Lung (tissue), 12 donors: Measurements from ENCODE around the gene CAMKMT. TPM values are rescaled to one million over a fixed set of nuclear protein-coding genes. Genes with fewer than 3 reads are reported as not detected.

Experiments
- ATAC-seq: fragments of 200-7000 bp; cut with Tn5 transposase; one replicate; pipeline ENCODE4 v1.9.1; 2020; ENCODE audit warnings: moderate number of reproducible peaks; ENCODE audit not compliant: insufficient read depth, low FRiP score
- DNase-seq, 3 donors: peaks; one replicate each; pipeline ENCODE4 v3.0.0-alpha.2; 2013 to 2017
- H3K27ac ChIP-seq, 2 donors: one replicate each; pipeline ENCODE4 v1.5.1; 2013; ENCODE audit warnings: mild to moderate bottlenecking in 2 of 2, moderate library complexity in 2 of 2, control low read depth in 1 of 2, inconsistent platforms in 1 of 2, low read depth in 1 of 2, low read length in 1 of 2
- H3K27me3 ChIP-seq, 3 donors: one replicate each; pipeline ENCODE4 v1.5.1; 2013; ENCODE audit warnings: low read length in 2 of 3; ENCODE audit not compliant: control insufficient read depth in 3 of 3, insufficient read depth in 3 of 3
- H3K36me3 ChIP-seq, 4 donors: one replicate each; pipeline ENCODE4 v1.5.1; 2013; ENCODE audit warnings: low read length in 4 of 4, mild to moderate bottlenecking in 1 of 4, moderate library complexity in 1 of 4; ENCODE audit not compliant: control insufficient read depth in 4 of 4, insufficient read depth in 4 of 4
- H3K4me1 ChIP-seq, 5 donors: one replicate each; pipeline ENCODE4 v1.5.1; 2013; ENCODE audit warnings: low read length in 5 of 5, mild to moderate bottlenecking in 2 of 5, moderate library complexity in 1 of 5; ENCODE audit not compliant: control insufficient read depth in 5 of 5, insufficient read depth in 5 of 5
- H3K4me3 ChIP-seq: one replicate; pipeline ENCODE4 v1.5.1; 2013; ENCODE audit warnings: mild to moderate bottlenecking, control low read depth, moderate library complexity
- H3K9ac ChIP-seq, 2 donors: one replicate each; pipeline ENCODE4 v1.5.1; 2013; ENCODE audit warnings: low read length in 2 of 2, control low read depth in 1 of 2; ENCODE audit not compliant: insufficient read depth in 1 of 2
- H3K9me3 ChIP-seq, 4 donors: one replicate each; pipeline ENCODE4 v1.5.1; 2013; ENCODE audit warnings: low read length in 3 of 4, mild to moderate bottlenecking in 1 of 4, moderate library complexity in 1 of 4; ENCODE audit not compliant: control insufficient read depth in 4 of 4, insufficient read depth in 3 of 4
- WGBS, 2 donors: extraction: QIAGEN DNeasy Blood & Tissue Kit; methylation state at CpG; one replicate each; pipeline ENCODE4 v1.1.7; 2013; 5-methylcytosine and 5-hydroxymethylcytosine counted together
- polyA plus RNA-seq, 2 donors: library from polyadenylated mRNA; stranded (reverse); fragments of 200-250 nt; gene quantifications; one replicate each; pipeline ENCODE4 v1.2.1, GENCODE V29; 2013
- total RNA-seq, 2 donors: library from RNA; depleted of rRNA in 1 of 2; stranded (reverse); fragments of >200 nt in 1 of 2; gene quantifications; one replicate each; pipeline ENCODE4 v1.2.1, GENCODE V29; 2014 to 2021
- TF ChIP-seq, protein P1 (sequence below): IDR thresholded peaks from 2 replicates; pipeline ENCODE4 v1.5.1; 2012; ENCODE audit warnings: mild to moderate bottlenecking; ENCODE audit errors: control extremely low read depth, extremely low read depth
- donor health status: control.
- donor health status: control.
- donor health status: Bipolar disorder and iron deficiency.
- donor health status: healthy.
- donor health status: DM: yes; HTN: yes; CAD: no.

Gene CAMKMT
- total and polyA plus RNA-seq, 4 donors, result 3.6 to 19.7 (median 8.4) TPM

DNA sequence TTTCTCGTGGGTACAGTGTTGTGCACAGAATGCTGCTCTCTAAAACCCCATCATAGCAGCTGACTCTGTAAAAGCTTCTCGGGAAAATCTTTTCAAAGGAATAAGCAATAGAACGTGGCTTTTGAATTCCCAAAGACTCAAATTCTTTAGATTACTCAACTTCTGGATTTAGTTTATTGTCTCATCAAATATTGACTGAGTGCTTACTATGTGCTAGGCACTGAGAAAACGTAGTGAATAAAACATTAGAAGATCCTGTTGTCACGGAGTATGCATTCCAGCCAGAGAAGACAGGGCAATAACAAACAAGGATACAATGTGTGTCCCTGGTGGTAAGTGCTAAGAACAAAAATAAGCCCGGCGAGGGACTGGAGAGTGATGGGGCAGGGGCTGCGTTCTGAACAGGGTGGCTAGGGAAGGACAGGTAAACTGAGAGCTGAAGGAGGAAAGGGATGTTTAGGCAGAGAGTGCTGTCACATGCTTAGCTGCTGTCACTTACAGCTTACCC, 401.6 kb downstream of the CAMKMT start:
- Histone ChIP-seq H3K27me3 (peaks cover 0 to 11% (median 9%) of the 10 kb centered on the region in 3 donors), H3K27ac (no peak overlapping the region), H3K36me3 (no peaks in the 10 kb centered on the region), H3K4me1 (no peaks in the 10 kb centered on the region), H3K9ac (no peak overlapping the region), H3K4me3 (no peak overlapping the region), H3K9me3 (peaks cover 0 to 2% (median 0%) of the 10 kb centered on the region in 4 donors)
- WGBS, 2 donors, result 72 to 80% methylated on average over 8 of the region's 8 CpGs
- TF ChIP-seq, protein P1, sequence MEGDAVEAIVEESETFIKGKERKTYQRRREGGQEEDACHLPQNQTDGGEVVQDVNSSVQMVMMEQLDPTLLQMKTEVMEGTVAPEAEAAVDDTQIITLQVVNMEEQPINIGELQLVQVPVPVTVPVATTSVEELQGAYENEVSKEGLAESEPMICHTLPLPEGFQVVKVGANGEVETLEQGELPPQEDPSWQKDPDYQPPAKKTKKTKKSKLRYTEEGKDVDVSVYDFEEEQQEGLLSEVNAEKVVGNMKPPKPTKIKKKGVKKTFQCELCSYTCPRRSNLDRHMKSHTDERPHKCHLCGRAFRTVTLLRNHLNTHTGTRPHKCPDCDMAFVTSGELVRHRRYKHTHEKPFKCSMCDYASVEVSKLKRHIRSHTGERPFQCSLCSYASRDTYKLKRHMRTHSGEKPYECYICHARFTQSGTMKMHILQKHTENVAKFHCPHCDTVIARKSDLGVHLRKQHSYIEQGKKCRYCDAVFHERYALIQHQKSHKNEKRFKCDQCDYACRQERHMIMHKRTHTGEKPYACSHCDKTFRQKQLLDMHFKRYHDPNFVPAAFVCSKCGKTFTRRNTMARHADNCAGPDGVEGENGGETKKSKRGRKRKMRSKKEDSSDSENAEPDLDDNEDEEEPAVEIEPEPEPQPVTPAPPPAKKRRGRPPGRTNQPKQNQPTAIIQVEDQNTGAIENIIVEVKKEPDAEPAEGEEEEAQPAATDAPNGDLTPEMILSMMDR, result no peak
- no peak for DNase-seq
- ATAC-seq, result no peak

DNA sequence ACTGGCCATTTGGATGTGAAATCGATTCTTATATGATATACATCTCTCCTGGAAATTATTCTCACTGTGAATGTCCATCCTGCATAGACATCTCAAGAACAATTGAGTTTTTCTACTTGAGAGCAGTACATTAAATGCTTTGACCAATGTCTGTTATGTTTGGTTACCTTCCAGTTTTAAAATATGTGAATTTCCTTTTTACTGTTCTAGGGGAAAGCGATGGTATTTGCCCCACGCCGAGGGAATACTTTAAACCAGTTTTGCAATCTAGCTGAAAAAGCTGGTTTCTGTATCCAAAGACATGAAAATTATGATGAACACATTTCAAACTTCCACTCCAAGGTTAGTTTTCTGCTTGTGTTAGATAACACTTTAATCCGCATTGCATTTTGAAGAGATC, 404.5 kb downstream of the CAMKMT start:
- Histone ChIP-seq H3K36me3 (no peaks in the 10 kb centered on the region), H3K27ac (no peak overlapping the region), H3K4me1 (peaks cover 0 to 9% (median 0%) of the 10 kb centered on the region in 5 donors), H3K27me3 (peaks cover 0 to 28% (median 24%) of the 10 kb centered on the region in 3 donors), H3K9ac (no peak overlapping the region), H3K4me3 (no peak overlapping the region), H3K9me3 (peaks cover 0 to 2% (median 0%) of the 10 kb centered on the region in 4 donors)
- 90 to 91% methylated on average over 5 of the region's 5 CpGs for WGBS, 2 donors
- TF ChIP-seq, protein P1, result no peak
- DNase-seq (no peak), ATAC-seq (no peak)

DNA sequence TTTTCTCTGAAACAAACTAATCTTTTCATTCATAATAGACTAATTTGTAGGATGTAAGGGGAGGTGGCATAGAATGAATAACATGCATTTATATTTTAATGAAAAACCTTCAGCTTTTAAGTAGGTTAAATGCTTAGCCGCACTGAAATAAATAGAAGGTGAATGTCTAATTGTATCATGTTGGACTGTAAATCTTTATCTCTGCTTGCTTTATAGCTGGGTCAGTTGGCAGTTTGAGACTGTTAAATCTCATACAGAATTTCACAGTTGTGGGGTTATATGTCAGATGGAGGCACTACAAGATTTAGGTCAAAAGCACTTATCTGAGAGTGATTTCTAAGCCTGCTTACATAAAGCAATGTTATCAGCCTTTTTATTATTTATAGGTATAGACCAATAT, 405.0 kb downstream of the CAMKMT start:
- H3K27me3 ChIP-seq, result peaks cover 0 to 28% (median 24%) of the 10 kb centered on the region in 3 donors
- H3K9me3 ChIP-seq, result peaks cover 0 to 2% (median 0%) of the 10 kb centered on the region in 4 donors
- 96% methylated on average over 1 of the region's 1 CpG for whole genome bisulfite sequencing, 2 donors
- TF ChIP-seq, protein P1, result no peak
- H3K4me1 ChIP-seq, result peaks cover 0 to 9% (median 0%) of the 10 kb centered on the region in 5 donors
- no peak overlapping the region for H3K27ac ChIP-seq
- H3K36me3 ChIP-seq, result no peaks in the 10 kb centered on the region
- no peak for ATAC-seq
- no peak for DNase-seq
- H3K9ac ChIP-seq, result no peak overlapping the region
- H3K4me3 ChIP-seq, result no peak overlapping the region

DNA sequence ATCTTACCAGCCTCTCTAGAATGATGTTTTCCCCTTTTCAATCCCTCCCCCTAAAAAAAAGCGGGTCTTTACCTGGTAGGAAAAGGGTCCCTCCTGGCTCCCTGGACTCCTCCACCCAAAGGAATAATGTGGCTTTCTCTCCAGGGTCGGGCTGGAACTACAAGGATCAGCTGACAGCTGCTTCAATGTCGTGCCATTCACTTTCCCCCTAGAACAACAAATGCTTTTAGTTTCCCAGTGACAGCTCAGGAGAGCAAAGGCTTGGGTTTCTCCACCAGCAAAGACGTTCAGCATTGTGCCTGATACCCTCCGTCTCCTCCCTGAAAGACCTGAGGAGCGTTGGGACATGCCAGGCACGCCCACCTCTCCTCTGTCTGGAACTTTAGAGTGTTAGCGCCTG, 405.9 kb downstream of the CAMKMT start:
- 89 to 91% methylated on average over 8 of the region's 8 CpGs for WGBS, 2 donors
- DNase-seq, result no peak

More for the DNA sequence above, 405.9 kb downstream of the CAMKMT start:
- Histone ChIP-seq H3K9ac (no peak overlapping the region), H3K27ac (no peak overlapping the region), H3K27me3 (peaks cover 0 to 26% (median 24%) of the 10 kb centered on the region in 3 donors), H3K4me1 (peaks cover 0 to 9% (median 0%) of the 10 kb centered on the region in 5 donors), H3K9me3 (peaks cover 0 to 2% (median 0%) of the 10 kb centered on the region in 4 donors), H3K36me3 (no peaks in the 10 kb centered on the region), H3K4me3 (no peak overlapping the region)
- ATAC-seq, result no peak
- TF ChIP-seq, protein P1, result no peak
